Activated CD4-positive, alpha-beta T cell treated with anti-CD3 and anti-CD28 coated beads for 24 hours (primary cell): ENCODE measurements around the gene ADAMTS17.

Experiments
- DNase-seq, 2 donors: peaks; one replicate each; pipeline ENCODE4 v3.0.0-alpha.2; 2020; ENCODE audit warnings: low read depth in 2 of 2

Gene ADAMTS17

DNA sequence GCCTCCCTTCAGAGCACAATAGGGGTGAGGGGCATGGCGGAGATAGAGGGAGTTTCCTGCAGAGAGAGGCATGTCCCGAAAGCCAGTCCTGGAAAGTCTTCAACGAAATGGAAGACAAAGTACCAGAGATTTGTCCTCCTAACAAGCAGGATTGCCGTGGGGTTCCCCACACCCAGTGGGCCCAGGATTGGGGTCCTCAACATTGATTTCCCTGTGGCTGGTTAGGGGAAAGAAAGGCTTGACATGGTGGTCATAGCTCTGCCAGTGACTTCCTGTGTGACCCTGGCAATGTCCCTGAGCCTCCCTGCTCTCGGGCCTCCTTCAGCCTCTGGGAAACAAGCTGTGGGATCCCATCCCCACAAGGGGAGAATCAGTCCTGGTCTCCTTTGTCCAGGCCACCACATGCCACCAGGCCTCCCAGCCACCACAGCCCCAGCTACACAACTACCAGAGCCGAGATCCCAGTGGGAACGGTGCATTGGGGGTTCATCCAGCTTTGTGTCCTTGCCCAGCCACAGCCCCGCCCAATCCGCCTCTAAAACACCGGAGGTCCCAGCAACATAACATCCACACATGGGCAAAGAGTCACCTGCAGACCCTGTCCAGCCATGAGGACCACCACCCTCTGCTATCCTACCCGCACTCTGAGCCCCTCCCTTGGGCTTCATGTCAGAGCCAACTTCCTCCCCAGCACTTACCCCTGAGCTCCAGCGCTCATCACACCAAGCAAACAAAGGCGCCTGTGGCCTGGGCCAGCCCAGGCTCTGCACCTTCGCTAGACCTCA is 63.0 kb downstream of the ADAMTS17 start:
- DNase-seq: no peak

DNA sequence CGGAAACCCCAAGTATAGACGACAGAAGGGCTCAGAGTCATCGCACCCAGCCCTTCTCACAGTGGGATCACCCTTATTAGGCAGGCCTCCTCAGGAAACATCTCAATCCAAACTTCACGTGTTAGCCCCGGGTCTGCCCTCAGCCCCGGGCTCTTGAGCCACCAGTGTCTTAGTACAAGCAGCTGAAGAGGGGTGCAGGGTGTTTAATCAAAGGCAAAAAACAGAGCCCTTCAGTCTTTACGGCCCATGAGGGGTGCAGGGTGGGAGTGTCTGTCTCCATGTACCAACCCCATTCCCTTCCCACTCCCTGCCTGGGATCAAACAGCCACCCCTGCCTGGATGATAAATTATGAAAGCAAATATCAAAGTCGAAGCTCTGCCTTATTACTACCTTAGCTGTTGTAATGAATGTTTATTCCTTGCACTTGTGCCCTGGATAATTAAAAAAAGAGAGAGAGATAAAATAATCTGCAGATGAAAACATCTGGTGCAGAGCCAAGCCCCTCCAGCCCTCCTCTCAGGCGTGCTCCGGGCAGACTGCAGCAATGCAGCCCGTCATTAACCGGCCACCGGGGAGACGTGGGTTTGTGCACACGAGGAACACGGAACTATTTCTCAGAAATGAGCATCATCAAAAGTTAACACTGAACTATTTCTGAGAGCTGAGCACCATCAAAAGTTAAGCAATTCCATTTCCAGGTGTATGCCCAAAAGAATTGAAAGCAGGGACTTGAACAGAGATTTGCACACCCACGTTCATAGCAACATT is 64.5 kb downstream of the ADAMTS17 start:
- DNase-seq: no peak

DNA sequence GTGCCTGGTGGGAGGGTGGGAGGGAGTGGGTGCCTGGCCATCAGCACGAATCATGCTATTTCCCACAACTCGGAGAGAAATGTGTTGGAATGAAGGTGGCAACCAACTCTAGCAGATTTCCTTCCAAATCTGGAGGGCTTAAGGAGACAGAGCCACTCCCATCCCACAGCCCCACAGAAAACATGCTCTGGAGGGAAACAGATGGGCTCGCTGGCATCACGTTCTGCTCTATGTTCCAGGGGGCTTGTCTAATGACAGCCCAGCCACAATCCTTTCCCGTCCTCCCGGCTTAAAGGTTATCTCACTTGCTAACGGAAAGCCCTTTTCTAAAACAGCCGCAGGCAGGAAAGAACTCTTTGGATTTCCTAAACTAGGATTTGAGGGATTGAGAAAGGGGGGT is 65.3 kb downstream of the ADAMTS17 start:
- DNase-seq: no peak

DNA sequence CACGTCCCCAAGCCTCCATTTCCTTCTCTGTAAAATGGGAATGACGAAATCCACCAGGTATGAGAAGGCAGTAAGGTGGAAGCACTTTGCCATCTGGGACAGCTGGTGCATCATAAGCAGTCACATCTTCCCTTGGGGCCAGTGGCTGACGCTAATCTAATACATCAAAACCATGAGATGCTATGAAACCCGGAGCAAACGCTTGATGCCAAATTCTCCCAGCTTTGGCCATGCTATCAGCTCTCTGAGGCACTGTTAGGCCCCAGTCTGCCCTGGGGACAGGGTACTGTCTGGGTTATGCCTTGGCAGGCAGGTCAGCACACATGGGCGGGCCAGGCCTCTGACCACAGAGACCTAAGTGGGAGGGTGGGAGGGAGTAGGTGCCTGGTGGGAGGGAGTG is 66.1 kb downstream of the ADAMTS17 start:
- DNase-seq: no peak

DNA sequence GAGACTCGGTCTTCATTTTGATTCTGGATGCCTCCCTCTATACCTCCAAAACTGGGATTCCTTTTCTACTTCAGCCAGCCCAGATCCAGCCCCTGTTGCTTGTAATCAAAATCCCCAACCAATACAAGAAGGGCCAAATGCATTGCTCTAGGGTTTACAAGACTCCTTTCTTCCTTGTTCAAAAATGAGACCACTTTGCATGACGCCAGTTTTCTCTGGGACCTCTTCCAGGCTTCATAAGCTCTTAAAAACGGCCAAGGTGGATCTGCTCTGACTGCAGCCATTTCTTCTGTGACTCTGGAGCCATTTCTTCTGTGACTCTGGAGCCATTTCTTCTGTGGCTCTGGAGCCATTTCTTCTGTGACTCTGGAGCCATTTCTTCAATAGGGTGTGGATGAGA is 71.9 kb downstream of the ADAMTS17 start:
- no peak for DNase-seq

DNA sequence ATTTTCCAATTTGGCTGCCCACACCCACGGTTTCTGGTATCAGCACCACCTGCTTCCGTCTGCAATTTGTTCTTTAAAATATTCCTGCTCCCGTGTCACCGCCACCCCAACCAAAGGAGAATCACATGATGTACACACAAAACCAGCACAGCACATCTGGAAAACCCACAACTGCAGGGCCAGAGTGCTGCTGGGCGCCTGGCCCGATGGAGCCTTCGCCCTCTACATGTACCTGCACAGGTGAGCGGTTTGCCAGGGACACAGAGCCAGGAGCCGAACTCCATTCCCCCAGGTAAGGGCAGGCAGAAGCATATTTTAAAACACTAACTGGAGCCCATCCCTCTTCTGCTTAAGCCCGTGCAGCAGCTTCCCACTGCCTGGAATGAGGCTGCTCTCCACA is 75.6 kb downstream of the ADAMTS17 start:
- DNase-seq: no peak

DNA sequence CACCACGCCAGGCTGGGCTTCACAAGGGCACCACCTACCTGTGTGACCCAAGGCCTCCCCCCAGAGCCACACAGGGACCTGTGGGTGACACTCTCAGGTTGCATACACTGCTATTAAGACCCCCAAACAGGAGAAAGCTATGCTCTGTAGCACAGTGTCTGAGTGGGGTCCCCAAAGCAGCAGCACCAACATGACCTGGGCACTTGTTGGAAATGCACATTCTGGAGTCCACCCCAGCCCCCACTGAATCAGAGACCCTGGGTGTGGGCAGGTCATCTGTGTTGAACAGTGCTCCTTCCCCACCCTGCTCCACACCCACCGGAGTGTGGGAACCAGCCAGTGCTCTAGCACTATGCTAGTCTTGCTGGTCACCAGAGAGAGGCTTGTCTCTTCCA is 76.1 kb downstream of the ADAMTS17 start:
- no peak for DNase-seq

DNA sequence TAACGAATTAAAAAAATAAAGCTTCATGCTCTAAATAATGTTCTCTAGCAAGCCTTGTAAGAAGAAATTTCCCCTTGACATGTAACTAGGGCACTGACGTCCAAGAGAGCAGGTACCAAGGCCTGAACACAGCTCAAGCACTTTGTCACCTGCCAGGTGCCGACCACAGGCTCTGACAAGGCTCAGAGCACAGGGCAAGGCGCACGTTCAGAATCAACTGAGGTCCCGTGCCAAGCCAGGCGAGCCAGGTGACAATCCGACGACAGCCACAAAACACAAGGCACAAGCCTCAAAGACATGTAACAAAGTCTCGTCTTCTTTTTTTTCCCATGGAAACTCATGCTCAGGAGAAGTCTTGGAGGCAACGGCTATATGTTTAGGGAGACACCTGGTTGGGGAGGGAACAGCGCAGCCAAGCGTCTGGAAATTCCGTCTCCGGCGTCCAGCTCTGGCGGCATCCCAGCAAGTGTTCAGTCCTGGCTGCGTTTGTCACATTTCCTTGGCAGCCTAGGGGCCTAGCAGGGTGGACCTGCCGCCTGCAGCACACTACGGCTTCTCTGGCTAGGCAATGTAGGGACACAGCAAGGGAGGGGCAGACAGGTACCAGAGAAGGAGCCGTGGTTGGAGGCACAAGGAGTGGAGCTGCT is 76.7 kb downstream of the ADAMTS17 start:
- DNase-seq: no peak

DNA sequence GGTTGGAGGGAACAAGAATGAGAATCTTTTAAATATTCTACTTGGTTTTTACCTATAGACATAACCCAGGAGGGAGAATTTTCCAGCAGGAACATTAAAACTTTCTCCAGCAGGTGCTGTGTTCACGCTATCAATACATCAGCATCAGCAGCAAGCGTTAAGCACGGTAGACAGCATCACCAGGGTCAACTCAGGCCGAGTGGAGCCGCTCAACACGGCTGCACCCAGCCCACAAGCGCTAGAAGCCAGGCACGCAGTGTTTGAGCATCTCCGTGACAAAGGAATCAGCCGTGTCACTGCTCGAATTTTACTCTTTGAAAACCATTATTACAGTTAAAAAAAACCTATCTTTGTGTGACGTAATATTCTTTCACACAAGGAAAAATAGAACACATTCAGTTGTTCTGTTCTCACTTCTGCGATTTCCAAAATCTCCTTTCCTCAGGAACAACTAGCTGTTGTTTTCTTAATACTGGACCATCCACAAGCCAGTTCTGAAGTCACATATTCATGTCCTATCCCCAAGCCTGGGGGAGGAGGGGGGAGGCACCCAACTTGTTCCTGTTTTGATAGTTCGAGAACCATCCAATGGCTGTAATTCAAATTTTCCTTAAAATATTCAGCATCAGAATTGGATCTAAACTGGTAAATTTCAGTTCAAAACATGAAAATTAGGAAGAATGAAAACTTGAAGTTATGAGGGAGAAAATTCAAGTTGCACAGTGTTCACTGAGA is 77.9 kb downstream of the ADAMTS17 start:
- DNase-seq: no peak

DNA sequence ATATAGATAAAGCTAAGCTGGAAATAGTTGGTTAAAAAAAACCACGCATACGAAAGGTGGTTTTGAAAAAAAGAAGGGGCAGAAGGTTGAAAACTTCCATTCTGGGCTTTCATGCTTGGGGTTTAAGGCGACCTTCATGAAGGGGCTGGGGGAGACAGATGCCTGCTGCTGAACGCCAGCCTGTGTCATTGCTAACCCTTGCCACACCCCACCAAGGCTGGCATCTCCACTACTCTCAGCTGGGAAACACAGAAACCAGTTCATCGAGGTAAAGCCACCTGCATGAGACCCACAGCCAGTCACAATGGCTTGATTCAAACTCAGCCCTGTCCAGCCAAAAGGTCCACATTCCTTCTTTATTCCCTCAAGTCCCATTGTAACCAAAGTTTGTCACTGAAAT is 78.7 kb downstream of the ADAMTS17 start:
- DNase-seq: no peak

DNA sequence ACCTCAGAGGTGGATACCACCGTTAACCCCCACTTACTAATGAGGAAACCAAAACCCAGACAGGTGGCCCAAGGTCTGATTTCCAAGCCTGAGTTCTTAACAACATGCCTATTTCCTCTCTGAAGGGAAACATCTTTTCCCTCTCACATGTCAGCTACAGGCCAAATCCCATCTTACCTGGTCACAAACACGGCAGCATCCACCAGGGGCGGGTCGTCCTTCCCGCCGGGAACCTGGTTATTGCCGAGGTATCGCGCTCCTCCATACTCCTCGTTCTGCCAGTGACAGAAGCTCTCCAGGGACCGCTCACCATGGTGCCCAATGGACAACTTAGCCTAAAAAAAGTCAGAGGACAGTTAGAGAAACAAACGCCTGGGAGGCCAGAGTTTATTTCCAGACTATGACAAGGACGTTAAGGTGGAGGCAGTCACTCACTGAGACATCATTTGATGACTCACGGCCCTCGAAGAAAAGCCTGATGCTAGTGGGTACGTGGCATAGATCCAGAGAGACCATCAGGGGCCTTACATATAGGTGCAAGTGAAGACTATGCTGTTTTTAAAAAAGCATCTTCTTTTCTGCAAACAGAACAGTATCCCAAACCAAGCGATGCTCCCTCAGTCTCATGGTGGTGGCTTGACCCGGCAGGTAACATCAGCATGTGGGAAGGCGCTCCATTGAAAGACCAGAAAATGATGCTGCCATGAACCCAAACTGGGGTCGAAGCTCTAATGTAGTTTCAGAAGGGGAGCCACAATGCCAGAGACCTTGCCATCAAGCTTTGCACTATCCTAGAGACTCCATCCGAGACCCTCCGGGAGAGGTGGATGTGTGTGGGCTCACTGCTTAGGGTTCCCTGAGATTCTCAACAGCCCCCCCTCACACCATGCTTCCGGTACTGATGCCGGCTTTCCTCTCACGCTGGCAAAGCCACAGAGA is 80.2 kb downstream of the ADAMTS17 start:
- no peak for DNase-seq

DNA sequence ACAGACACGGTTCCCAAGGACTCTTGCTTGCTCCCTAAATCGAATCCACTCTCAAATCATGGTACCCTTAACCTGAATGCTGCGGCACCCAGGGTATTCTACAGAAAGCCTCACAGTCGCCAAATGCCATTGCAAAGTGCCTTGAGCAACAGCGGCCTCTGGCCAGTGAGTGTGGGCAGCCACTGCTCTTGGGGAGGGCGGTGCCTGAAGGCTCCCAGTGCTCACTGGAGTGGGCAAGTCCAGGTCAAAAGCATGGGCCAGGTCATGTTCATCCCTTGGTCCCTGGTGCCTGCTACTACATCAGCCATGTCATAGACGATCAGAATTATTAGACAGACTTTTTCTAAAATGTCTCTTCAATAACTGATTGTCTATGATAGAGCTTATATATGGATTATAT is 82.5 kb downstream of the ADAMTS17 start:
- DNase-seq: no peak

DNA sequence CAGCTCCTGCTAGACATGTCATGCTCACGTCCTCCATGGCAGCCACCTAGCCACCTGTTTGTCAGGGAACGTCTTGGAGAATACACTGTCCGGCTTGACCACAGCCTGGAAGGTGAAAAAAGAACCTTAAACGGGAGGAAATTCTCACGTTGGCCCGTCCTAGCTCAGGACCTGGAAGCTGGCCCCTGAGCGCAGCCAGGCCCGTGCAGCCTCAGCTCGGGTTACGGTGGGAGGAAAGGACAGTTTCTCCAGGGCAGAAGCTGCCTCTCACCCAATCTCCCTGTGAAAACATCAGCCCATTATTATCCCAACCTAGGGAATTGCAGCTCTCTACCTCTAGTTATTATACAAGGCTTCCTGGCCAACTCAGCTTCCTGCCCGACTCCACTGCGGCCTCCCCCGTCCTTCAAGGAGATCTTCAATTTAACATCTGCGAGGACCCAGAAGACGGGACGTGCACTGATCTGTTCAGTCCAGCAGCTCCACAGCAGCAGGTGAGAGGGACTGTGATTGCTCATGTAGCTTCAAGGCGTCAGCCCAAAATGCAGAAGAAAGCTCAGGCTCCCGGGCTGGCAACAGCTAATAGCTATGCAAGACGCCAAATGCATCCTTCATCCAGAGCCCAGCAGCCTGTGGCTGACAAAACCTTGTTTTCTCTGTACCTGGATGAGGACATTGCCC is 84.7 kb downstream of the ADAMTS17 start:
- DNase-seq: no peak

DNA sequence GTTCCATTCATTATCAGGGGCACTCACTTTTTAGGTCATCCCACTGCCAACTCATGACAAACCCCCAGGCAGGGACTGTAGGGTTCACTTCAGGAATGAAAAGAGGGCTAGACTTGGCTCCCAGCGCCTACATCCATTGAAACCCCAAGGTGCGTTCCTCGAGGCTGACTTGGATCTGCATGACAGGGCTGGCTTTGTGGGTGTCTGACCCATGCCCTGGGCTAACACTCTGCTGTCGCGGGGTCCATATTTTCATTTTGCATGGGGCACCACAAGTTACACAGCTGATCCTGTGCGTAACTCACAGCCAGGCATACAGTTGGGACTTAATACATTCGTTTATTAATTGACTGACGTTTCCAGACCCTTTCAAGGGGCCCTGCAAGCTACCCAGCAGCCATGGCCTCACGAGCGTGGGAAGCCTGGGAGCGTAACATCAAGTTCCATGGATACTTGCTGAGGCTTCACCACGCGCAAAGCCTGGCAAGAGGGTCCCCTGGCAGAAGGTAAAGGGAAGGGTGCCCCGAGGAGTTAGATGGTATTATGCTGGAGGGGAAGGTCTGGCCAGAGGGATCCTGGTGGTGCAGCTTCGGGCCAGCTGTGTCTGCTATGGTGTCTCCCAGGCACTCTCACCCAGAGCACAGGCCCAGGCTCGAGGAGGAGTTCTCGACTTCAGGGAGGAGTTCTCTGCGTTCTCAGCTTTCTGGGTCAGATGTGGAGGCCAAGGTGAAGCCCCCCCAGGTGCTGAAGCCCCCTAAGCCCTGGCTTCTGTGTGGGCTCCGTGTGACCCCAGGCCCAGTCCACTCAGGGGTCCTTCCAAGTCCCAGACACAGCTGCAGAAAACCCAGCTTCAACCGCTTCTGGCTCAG is 85.4 kb downstream of the ADAMTS17 start:
- no peak for DNase-seq

DNA sequence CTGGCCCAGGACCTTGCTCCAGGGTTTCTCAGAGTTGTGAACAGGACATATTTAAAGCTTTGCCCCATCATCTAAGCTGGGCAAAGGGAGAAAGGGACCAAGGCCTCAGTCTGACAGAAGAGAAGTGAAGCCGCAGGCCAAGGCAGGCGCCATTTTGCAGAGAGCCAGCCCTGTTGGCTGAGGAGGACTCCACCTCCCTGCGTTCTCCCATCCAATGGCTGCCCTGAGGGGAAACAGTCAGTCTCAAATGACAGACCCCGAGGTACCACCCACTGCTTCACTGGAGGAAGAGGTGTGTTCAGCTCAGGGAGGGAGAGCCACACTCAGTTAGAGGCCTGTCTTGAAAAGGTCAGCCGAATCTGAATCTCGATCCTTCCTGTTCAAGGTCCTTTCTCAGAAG is 86.1 kb downstream of the ADAMTS17 start:
- DNase-seq: no peak

DNA sequence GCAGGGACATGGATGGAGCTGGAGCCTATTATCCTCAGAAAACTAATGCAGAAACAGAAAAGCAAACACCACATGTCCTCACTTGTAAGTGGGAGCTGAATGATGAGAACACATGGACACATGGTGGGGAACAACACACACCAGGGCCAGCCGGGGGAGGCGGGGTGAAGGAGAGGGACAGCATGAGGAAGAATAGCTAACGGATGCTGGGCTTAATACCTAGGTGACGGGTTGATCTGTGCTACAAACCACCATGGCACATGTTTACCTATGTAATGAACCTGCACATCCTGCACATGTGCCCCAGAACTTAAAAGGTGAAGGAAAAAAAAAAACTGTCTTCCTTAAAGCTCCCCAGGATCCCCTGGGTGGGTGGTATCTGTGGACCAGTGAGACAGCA is 87.1 kb downstream of the ADAMTS17 start:
- no peak for DNase-seq

DNA sequence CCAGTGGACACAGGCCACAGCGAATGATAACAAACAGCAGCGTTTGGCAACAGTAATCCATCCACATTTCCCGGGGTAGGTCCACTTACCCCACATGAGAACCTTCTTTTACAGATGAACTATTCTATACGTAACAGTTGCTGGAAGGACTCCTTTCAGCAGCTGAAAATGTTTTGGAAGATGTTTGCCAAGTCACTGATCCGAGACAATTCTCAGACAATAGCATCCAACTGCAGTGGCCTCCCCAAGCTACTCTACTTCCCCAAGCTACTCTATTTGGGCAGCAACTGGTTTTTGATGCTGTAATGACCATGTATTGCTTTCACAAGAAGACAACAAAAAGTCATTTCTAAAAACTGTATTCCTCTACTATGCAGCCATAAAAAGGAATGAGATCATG is 87.5 kb downstream of the ADAMTS17 start:
- no peak for DNase-seq

DNA sequence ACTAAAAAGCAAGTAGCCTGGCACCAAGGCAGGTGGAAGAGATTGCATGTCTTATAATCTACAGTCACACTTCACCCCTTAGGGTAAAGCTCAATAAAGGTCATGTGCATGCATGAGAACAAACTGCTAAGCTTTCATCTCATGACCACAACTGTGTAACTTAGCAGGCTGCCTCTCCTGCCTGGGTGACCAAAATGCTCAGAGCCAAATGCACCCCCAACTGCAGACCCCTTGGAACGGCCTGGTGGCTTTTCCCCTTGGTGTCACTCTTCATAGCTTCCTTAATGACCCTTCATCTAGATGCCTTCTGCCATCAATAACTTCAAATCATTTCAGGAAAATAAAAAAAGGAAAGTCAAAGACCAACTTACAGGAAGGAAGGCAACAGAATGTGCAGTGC is 88.1 kb downstream of the ADAMTS17 start:
- no peak for DNase-seq

DNA sequence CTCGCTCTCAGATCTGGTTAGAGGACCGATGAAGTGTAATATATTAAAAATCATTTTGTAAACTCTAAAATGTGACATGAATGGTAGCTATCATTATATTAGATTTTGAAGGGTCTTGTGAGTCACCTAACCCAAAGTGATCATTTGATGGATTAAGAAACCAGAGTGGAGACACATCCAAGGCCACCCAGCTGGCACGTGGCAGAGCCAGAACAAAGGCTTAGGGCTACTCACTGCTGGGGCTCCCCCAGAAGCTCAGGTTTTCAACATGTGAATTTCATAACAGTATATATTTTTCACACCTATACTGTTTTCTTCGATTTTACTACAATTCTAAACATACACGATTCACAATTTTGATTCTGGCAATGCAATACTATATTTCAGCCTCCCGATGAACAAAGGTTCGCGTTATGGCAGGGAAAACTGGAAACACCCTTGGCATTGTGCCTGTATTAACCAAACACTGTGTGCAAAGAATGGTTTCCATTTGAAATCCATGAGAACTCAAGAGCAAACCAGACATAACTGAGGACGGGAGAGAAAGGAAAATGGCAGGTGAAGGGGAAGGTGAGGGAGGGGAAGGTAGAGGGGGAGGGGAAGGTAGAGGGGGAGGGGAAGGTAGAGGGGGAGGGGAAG is 88.9 kb downstream of the ADAMTS17 start:
- DNase-seq: no peak
